ENCODE data around the gene SPACDR. TPM values are rescaled to one million over a fixed set of nuclear protein-coding genes. Genes with fewer than 3 reads are reported as not detected.
"Not testable (repeated sequence)": the region's sequence is repeated elsewhere in the genome, so short reads cannot be mapped to it uniquely, and the experiment has no call there.

SPACDR gene
- total RNA-seq, 4 donors from 2014 or later, result 1.5 to 2.1 (median 1.8) TPM; not detected in 1

GRCh38 chr7:100504887-100505611, 41.0 kb upstream of the SPACDR start:
- Histone ChIP-seq H3K27ac (no peak overlapping the region), H3K4me3 (no peak overlapping the region), H3K27me3 (no peaks in the 10 kb centered on the region), H3K4me1 (peaks cover 0 to 11% (median 0%) of the 10 kb centered on the region in 4 donors), H3K9me3 (no peaks in the 10 kb centered on the region), H3K36me3 (no peaks in the 10 kb centered on the region)
- 88% methylated on average over 9 of the region's 9 CpGs for WGBS, 2 donors
- TF ChIP-seq CTCF (IDR thresholded peaks at IDR 0.05), result no peak
- no peak for TF ChIP-seq EP300 (IDR thresholded peaks at IDR 0.05)
- no peak for TF ChIP-seq POLR2A (IDR thresholded peaks at IDR 0.05)
- no peak for DNase-seq (ENCODE audit: low spot score in 2 of 2)

GRCh38 chr7:100504031-100504430, 40.0 kb upstream of the SPACDR start:
- not testable (repeated sequence) for H3K27me3 ChIP-seq; H3K4me3 ChIP-seq; H3K36me3 ChIP-seq; DNase-seq (ENCODE audit: low spot score in 2 of 2); H3K9me3 ChIP-seq; H3K4me1 ChIP-seq
- 92 to 94% methylated on average over 3 of the region's 3 CpGs for WGBS, 2 donors
- peak overlapping the region in 1 of 4 donors; percentile 40 for H3K27ac ChIP-seq

GRCh38 chr7:100500743-100501142, 36.7 kb upstream of the SPACDR start:
- DNase-seq (ENCODE audit: low spot score in 2 of 2); H3K4me1 ChIP-seq; H3K27ac ChIP-seq; H3K27me3 ChIP-seq; H3K9me3 ChIP-seq; H3K4me3 ChIP-seq; H3K36me3 ChIP-seq: not testable (repeated sequence)
- 88 to 93% methylated on average over 2 of the region's 2 CpGs for WGBS, 2 donors

- H3K36me3 ChIP-seq, result peaks cover 0 to 8% (median 0%) of the 10 kb centered on the region in 3 donors
- H3K4me1 ChIP-seq, result peaks cover 0 to 20% (median 5%) of the 10 kb centered on the region in 4 donors
- no peak overlapping the region for H3K27ac ChIP-seq
- no peak for TF ChIP-seq EP300 (IDR thresholded peaks at IDR 0.05)
- TF ChIP-seq POLR2A (IDR thresholded peaks at IDR 0.05), result no peak
- TF ChIP-seq CTCF (IDR thresholded peaks at IDR 0.05), result no peak
- no peak for DNase-seq (ENCODE audit: low spot score in 2 of 2)
- 86% methylated on average over 6 of the region's 6 CpGs for WGBS, 2 donors
- no peaks in the 10 kb centered on the region for H3K9me3 ChIP-seq
- no peaks in the 10 kb centered on the region for H3K27me3 ChIP-seq
- no peak overlapping the region for H3K4me3 ChIP-seq
Observed at GRCh38 chr7:100496509-100496908, 32.4 kb upstream of the SPACDR start.

GRCh38 chr7:100493476-100494264, 29.6 kb upstream of the SPACDR start:
- WGBS, 2 donors, result 9 to 13% methylated on average over 29 to 36 of the region's 56 CpGs
- Histone ChIP-seq H3K4me1 (peaks cover 0 to 27% (median 5%) of the 10 kb centered on the region in 4 donors), H3K4me3 (peak overlapping the region; percentile 21 to 49 (median 32)), H3K9me3 (no peaks in the 10 kb centered on the region), H3K27me3 (no peaks in the 10 kb centered on the region), H3K27ac (peak overlapping the region in 2 of 4 donors; percentile 7 to 75), H3K36me3 (peaks cover 0 to 25% (median 0%) of the 10 kb centered on the region in 3 donors)
- peak in 1 of 5 experiments; percentile 13 for TF ChIP-seq CTCF (IDR thresholded peaks at IDR 0.05)
- no peak for TF ChIP-seq EP300 (IDR thresholded peaks at IDR 0.05)
- DNase-seq (ENCODE audit: low spot score in 2 of 2), result no peak

Data from tibial nerve (tissue), 4 donors.